NCI-H2107 (cell line): Measurements from ENCODE around the gene C22orf15.
"Not testable (repeated sequence)": the region's sequence is repeated elsewhere in the genome, so short reads cannot be mapped to it uniquely, and the experiment has no call there.

ENCODE experiments used
- DNase-seq: peaks from one replicate; lab custom pipeline; 2025; lab: John Stamatoyannopoulos, UW

Gene C22orf15, protein sequence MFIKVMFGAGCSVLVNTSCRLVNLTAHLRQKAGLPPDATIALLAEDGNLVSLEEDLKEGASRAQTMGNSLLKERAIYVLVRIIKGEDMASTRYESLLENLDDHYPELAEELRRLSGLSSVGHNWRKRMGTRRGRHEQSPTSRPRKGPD

DNA sequence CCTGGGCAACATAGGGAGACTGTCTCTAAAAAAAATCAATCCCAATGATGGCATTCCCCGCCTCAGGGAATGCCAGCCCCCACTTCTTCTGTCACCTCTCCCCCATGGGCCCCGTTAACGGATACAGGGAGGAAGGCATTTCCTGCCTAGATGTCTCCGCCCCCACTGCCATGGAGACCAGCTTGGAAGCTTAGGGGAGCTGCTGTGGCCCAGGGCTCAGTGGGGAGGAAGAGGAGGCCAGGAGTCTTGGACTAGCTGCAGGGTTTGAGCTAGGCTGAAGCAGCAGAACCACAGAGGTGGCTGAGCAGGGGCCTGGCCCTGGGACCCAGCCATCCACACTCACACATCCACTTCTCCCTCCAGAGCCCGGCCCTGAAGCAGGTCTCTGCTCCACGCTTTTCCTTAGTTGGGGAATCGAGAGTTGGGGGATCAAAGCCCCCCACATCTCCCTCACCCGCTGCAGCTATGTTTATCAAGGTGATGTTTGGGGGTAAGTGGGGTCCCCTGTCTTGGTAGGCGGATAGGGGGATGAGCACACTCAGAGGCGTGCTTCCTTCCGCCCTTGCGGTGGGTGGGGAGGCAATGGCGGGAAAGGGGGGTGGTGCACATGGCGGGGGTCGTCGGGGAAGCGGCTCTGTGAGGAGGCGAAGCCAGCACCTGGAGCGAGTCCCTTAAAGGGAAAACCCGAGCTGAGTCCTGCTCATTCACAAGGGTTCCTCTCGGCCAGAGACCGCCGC, at the start of gene C22orf15:
C22orf15 (plus strand) TSS at position 149 of the 737 bp plus-strand sequence; CDS start at position 466, 317 bp downstream.
- DNase-seq: no peak

DNA sequence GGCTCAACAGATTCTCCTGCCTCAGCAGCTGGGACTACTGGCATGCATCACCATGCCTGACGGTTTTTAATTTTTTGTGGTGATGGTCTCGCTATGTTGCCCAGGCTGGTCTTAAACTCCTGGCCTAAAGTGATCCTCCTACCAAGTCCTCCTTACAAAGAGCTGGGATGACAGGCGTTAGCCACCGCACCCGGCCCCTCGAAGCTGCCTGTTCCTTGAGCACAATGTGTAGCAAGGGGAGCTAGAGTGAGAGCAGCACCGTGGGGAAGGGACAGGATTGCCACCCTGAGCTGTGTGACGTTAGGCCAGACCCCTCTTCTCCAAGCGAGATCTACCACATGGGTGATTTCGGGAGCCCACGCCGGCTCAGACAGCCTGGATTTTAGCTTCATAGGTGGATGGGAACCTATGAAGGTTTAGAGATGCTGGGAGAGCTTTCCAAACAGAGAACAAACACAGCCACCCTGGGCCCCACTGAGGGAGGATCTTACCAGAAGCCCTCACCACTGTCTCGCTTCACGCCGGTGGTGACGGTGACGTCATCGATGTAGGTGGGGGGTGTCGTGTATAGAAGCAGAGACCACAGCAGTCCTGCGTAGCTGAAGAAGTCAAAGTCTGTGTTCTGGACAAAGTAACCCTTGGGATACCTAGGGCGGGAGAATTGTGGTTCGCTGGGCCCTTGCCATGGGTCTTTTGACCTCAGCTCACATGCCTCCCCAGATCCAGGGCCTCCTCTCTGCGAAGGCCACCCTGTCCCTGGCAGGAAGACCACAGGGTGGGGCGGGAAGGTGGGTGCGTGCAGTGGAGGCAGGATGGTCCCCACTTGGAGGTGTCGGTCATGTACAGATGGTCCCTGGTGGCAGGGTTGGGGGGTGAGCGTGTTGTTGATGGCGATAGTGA, 48.8 kb upstream of the C22orf15 start:
- DNase-seq: no peak

DNA sequence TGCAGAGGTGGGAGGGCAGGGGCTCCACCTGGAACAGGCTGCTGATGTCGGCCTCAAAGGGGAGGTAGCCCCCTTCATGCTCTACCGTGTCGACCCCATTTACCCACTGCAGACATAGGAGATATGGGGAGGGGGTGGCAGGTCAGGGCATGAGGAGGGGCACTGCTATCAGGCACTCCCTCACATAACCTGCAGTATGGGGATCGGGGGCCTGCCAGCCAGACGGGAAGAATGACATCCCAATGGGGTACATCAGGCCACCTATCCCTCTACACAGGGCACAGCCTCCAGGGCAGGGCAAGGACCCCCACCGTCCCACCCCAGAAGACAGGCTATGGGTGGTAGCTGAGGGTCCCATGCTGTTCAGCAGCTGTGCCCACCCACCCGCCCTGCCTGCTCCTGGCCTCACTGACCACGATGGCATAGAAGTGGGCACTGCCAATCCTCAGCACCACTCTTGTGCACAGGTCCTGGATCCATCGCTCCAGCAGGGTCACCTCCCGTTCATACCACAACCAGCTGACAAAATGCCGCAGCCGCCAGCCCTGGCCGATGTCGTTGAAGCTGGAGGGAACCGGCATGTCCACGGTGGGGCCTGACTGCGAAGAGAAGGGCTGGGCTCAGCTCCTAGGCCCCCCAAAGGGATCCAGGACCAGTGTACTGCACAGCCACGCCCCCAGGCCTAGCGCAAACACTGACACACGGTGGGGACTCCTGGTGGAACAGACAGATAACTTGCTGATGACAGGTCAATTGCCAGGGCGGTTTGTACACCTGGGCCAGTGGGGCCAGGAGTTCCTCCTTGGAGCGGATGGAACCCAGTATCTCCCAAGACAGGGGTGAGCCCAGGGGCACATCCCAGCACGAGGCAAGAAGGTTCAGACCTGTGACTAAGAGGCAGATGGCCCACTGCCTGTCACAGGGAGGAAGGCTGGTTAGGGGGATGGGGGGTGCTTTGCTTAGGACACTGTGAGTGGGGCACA, 47.9 kb upstream of the C22orf15 start:
- DNase-seq: no peak

DNA sequence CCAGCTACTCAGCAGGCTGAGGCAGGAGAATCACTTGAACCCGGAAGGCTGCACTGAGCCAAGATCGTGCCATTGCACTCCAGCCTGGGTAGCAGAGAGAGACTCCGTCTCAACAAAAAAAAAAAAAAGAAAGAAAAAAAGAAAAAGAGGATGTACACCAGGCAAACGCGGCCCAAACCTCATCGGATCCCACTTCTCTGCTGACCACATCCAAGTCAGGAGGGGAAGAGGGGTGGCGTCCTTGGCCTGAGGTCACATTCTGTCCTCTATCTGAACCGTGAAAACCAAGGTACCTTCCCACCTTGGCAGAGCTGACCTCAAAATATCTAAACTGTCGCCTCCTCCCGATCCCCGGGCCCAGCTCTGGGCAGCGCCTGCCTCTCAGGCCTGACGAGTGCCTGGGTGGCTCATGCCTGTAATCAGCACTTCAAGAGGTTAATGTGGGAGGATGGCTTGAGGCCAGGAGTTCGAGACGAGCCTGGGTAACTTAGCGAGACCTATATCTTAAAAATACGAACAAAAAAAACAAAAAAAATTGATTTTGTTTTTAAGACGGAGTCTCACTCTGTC, 46.9 kb upstream of the C22orf15 start:
- DNase-seq: no peak

DNA sequence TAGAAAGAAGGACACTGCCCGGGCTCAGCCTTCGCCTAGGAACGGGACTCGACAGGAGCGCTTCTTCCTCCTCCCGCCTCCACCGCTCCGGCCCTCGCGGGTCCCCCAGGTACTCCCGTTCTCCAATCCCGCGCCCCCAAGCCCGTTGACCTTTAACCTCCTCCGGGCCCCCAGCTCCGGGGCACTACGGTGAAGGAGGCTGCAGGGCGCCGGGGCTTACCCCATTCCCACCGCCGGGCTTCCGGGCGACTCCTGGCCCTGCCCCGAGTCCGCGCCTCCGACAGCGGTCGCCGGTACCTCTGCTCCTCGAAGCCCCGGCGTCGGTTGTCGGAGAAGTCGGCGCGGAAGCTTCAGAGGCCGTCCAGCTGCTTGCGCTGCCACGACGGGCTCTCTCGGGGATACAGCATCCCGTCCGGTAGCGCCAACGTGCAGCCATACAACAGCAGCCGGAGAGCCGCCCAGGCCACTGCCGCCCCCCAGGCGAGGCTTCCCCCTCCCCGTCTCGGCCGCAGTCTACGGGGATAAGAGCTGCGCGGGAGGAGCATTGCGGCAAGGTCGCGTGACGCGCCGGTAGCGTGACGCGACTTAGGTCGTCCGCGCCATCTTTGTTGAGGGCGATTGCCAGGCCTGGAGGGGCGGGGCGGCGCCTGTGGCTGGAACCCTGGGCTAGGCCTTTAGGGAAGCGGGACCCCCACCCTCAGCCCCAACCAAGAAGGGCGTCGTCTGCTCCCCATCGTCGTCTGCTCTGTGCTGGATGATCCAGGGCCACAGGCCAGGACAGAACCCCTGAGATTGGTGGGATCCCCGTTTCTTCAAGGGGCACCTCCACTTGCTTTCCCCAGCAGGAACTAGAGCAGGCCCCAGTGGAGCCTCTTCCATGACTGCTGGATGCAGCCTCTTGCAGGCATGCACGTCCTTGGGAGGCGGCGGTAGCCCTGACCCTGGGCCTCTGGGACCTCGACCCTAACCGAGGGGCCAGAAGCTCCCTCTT, 45.7 kb upstream of the C22orf15 start:
- DNase-seq: peak; percentile 62

DNA sequence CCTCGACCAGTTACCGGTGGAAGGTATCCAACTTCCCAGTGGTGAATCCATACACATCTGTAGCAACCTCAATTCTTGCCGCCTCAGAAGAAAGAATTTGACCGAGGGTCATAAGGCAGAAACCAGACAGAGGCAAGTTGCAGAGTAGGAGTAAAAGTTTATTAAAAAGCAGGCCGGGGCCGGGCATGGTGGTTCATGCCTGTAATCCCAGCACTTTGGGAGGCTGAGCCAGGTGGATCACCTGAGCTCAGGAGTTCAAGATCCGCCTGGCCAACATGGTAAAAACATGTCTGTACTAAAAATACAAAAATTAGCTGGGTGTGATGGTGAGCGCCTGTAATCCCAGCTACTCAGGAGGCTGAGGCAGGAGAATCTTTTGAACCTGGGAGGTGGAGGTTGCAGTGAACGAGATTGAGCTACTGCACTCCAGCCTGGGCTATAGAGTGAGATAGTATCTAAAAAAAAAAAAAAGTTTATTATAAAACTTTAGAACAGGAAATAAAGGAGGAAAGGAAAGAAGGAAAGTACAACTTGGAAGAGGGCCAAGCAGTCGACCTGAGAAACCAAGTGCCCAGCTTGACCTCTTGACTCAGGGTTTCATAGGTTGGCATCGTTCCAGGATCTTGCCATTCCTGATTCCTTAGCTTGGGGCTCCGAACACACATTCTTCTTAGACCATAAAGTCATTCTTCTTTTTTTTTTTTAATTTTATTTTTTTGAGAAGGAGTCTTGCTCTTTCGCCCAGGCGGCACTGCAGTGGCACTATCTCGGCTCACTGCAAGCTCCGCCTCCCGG, 44.2 kb upstream of the C22orf15 start:
- no peak for DNase-seq

DNA sequence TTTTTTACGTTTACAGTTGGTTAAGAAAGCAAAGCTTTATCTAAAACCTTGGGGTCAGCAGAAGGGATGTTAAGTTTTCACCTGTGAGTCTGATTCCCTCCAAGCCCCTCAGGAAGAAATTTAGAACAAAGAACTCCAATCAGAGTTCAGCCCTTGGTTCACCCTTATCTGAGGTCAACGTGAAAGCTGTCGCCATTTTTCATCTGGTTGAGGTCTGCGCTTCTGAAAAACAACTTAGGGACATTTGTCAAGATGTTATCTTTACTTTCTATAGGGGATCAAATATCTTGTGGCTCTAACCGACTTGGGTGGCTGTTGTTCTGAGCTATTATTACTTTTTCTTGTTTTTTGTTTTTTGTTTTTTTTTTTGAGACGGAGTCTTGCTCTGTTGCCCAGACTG, 41.9 kb upstream of the C22orf15 start:
- DNase-seq: no peak

DNA sequence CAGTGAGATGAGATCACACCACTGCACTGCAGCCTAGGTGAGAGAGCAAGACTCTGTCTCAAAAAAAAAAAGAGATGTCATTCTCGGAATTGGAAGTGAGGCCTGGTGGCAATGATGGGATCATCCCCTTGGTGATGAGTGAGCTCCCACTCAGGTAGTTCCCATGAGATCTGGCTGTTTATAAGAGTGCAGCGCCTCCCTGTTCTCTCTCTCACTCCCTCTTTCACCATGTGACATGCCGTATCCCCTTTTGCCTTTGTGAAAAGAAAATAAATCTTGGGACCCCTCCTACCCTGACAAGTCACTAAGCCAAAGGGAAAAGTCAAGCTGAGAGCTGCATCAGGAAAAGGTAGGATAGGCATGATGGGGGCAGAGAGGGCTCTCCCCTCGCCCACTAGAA, 40.6 kb upstream of the C22orf15 start:
- no peak for DNase-seq

DNA sequence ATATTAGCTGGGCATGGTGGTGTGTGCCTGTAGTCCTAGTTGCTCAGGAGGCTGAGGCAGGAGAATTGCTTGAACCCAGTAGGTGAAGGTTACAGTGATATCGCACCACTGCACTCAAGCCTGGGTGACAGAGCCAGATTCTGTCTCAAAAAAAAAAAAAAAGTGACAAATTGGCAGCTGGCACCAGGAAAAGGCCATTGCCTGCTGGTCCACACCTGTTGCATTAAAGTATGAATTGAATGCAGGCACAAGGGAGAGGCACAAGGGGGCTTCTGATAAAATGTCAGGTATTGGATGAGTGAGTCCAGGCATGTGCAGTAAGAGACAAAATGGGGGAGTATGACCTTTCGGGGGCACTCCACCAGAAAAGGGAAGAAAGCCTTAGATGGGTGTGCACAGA, 40.1 kb upstream of the C22orf15 start:
- DNase-seq: no peak

DNA sequence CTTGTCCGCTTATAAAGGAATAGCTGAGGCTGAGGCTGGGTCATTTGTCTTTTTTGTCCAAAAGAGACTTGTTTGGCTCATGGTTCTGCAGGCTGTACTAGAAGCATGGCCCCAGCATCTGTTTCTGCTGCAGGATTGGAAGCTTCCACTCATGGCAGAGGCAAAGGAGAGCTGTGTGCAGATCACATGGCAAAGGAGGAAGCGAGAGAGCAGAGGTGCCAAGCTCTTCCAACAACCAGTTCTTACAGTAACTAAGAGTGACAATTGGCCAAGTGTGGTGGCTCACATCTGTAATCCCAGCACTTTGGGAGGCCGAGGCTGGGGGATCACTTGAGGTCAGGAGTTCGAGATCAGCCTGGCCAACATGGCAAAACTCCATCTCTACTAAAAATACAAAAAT, 34.7 kb upstream of the C22orf15 start:
- not testable (repeated sequence) for DNase-seq

DNA sequence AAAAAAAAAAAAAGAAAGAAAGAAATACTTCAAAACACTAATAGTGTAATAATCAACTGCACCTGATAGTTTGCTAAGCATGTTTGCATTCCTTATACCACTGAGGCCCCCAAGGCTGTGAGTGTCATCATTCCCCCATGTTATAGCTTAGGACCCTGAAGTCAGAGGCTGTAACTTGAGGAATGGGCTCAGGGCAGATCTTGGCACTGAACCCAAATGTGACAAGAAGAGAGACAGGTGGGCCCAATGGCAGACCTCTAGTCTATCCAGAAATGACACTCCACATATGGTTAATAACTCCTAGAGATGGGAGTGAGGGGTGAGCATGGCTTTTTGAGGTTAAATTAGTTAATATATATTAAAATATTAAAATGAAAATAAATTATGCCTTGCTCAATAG, 25.1 kb upstream of the C22orf15 start:
- DNase-seq: no peak

DNA sequence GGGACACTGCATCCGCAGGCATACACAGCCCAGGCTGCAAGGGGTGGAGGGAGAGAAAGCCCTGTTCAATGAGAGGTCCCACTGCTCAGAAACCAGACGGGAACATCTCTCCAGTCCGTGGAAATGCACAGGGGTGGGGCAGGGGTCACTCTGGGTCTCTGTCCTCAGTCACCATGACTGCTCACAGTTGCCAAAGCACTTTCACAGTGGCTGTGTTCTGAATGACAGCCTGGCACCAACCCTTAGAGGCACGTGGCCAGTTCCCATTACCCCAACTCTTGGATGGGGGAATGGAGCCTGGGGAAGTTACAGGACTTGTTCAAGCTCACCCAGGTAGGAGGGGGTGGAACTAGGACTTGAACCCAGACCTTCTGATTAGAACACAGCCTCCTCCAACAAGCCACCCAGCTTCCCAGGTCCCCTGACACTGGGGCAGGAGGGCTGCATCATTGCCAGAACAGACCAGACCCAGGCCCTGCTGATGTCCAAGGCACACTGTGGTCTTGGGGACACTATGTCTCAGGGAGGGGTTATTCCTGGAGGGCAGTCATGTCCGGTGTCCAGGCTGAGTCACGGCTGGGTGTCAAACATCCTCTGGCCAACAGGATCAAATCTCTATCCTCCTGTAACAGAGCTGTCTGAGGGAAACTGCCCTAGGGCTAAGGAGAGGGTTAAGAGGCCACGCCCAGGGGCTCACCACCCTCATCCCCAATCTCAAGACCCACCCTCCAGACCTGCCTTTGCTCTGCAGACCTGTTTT, 20.1 kb upstream of the C22orf15 start:
- no peak for DNase-seq

DNA sequence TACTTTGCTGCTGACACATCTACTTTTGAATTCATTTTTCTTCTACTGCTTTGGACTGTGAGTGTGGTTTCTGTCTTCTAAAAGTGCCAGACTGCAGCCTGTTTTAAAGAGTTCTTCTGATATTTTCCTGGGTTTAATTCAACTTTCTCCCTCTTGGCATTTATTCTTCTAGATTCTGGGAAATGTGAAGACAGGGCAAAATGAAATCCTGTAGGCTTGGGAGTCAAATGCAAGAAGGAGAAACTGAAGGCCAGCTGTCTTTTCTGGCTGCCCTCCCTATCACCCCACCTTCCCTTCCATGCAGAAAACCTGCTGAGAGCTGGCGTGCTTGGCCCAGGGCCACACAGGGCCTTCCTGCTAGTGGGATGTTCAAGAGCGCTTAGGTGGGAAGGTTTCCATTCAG, 19.5 kb upstream of the C22orf15 start:
- DNase-seq: no peak

DNA sequence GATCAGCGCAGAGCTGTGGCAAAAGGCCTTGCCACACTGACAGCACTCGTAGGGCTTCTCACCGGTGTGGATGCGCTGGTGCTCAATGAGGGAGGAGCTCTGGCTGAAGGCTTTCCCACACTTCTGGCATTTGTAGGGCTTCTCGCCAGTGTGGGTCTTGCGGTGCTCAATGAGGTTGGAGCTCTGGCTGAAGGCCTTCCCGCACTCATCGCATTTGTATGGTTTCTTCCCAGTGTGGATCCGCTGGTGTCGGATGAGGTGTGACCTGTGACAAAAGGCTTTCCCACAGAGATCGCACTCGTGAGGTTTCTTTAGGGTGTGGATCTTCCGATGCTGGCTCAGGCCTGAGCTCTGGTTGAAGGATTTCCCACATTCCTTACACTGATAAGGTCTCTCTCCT, 18.8 kb upstream of the C22orf15 start:
- no peak for DNase-seq

DNA sequence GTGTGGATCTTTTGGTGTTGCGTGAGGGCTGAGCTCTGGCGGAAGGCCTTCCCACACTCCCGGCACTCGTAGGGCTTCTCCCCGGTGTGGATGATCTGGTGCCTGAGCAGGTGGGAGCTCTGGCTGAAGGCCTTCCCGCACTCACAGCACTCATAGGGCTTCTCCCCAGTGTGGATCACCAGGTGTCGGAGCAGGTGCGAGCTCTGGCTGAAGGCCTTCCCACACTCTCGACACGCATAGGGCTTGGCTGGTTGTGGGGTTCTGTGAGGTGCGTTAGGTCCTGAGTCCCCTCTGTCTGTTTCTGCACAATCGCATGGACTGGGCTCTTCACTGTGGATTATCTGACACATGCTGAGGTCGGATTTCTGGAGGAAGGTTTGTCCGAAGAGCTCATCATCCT, 18.3 kb upstream of the C22orf15 start:
- no peak for DNase-seq

DNA sequence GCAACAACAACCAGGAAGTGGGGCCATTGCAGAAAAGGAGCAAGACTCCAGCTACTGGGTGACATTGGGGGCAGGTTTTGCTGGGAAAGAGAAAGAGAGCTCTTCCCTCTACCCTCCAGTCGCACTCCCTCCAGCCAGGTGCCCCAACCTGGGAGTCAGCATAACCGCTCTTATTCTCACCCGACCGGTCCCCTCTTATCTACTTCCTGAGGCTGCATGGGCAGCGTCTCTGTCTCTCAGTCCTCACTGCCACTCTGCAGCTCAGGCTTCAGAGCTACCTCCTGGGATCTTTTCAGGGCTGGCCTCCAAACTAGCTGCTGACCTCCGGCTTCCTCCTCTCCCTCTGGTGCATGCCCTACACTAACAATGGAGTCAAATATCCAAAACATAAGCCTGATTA, 17.0 kb upstream of the C22orf15 start:
- no peak for DNase-seq

DNA sequence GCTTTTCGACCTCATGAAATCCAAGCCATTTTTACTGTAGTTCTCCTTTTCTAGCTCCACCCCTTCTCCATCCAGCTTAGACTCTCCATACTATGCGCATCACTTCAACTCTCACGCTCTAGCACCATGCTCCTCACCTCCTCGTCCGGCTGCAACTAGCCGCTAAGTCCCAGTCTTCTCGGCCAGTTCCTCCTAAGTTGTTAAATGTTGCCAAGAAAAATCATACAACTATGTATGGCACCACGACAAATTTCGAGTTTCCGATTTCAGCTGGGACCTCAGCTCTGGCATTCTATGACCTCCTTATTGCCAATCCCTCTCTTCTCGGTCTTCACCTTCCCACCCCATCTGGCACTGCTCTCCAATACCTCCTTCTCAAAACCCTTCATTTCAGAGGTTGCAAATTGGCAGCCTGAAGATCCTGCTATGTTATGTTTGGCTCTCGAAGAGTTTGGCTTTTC, 12.9 kb upstream of the C22orf15 start:
- DNase-seq: no peak

DNA sequence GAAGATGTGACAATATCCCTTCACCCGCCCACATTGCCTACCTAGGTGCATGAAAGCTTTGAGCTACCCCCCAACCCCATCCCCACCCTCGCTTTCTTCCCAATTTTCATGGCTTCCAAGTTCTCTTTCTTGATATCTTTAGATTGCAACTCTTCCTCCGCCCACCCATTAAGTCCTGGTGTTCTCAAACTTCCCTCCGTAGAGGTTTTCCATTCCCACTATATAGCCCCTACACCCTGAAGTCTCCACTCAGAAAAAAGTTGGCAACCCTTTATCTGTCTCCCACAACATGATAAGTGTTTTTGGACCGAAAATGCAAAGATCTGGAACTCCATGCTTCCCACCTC, 12.4 kb upstream of the C22orf15 start:
- no peak for DNase-seq
